Fibroblast of lung (primary cell): Measurements from ENCODE around the gene JAM2.

Experiments used
- CTCF ChIP-seq, 2 donors: IDR thresholded peaks in 1 of 2; conservative IDR thresholded peaks in 1 of 2; 1 replicate in 1 of 2; 2 replicates in 1 of 2; pipeline ENCODE4 v1.5.1; 2011 to 2012; ENCODE audit warnings: low read length in 2 of 2, control low read depth in 1 of 2, inconsistent platforms in 1 of 2, low read depth in 1 of 2, mild to moderate bottlenecking in 1 of 2
- EZH2 ChIP-seq: IDR thresholded peaks from 2 replicates; pipeline ENCODE4 v1.5.1; 2012; ENCODE audit warnings: low read length, control low read depth, mild to moderate bottlenecking; ENCODE audit errors: missing control alignments

GRCh38 chr21:25625036-25625435, 14.0 kb upstream of the JAM2 start:
- TF ChIP-seq CTCF (conservative IDR thresholded peaks at IDR 0.05 in 1 of 2, IDR thresholded peaks at IDR 0.05 in 1 of 2; ENCODE audit: low read depth in 1 of 2, low read length in 2 of 2) (no peak), EZH2 (no peak)
